IMR-90 (cell line): ENCODE measurements around the gene FAM47E. TPM values are rescaled to one million over a fixed set of nuclear protein-coding genes. Genes with fewer than 3 reads are reported as not detected.

ENCODE experiments used
- ATAC-seq: fragments of 200-7000 bp; cut with Tn5 transposase; 2 replicates; pipeline ENCODE4 v1.9.1; 2020; ENCODE audit warnings: low read depth, mild to moderate bottlenecking, moderate library complexity
- BruUV-seq: library from RNA; stranded (reverse); fragments of 400-500 nt; replicated peaks from 2 replicates; lab custom pipeline; 2021; lab: Mats Ljungman, UMichigan
- CTCF ChIA-PET: fragments of 300-600 bp; formaldehyde crosslinking; extraction: SDS; loops from one replicate; lab custom pipeline; 2021; ENCODE audit warnings: antibody characterized with exemption; lab: Yijun Ruan, JAX
- POLR2A ChIA-PET: fragments of 300-600 bp; sonication (Branson Sonifier 250); formaldehyde crosslinking; loops from one replicate; lab custom pipeline; 2022; ENCODE audit warnings: antibody characterized with exemption; ENCODE audit not compliant: unreplicated experiment; lab: Charles Lee
- DNase-seq: peaks from one replicate; pipeline ENCODE4 v3.0.0; 2013
- H2AFZ ChIP-seq: replicated peaks from 2 replicates; pipeline ENCODE3; 2013; ENCODE audit warnings: low read length, mild to moderate bottlenecking; ENCODE audit not compliant: poor library complexity
- H2AK5ac ChIP-seq: 2 replicates; pipeline ENCODE4 v1.6.1; 2013; ENCODE audit warnings: low read depth, low read length, inconsistent platforms
- H2AK9ac ChIP-seq: replicated peaks from 2 replicates; pipeline ENCODE3; 2013; ENCODE audit warnings: mild to moderate bottlenecking, low read depth, low read length, moderate library complexity; ENCODE audit not compliant: poor library complexity
- H2BK120ac ChIP-seq: 2 replicates; pipeline ENCODE4 v1.6.1; 2013; ENCODE audit warnings: low read depth, low read length, inconsistent platforms
- H2BK15ac ChIP-seq: 3 replicates; pipeline ENCODE4 v1.6.1; 2013; ENCODE audit warnings: low read depth, low read length, inconsistent platforms
- H2BK20ac ChIP-seq: 2 replicates; pipeline ENCODE4 v1.6.1; 2013; ENCODE audit warnings: low read depth, mild to moderate bottlenecking, inconsistent platforms, low read length, moderate library complexity
- H2BK5ac ChIP-seq: 2 replicates; pipeline ENCODE4 v1.6.1; 2013; ENCODE audit warnings: mild to moderate bottlenecking, low read depth, low read length, inconsistent platforms; ENCODE audit not compliant: poor library complexity, severe bottlenecking
- H3K14ac ChIP-seq: replicated peaks from 2 replicates; pipeline ENCODE4 v1.6.1; 2013; ENCODE audit warnings: low read depth, low read length, inconsistent platforms
- H3K18ac ChIP-seq: 2 replicates; pipeline ENCODE4 v1.6.1; 2013; ENCODE audit warnings: low read depth, low read length, control low read depth
- H3K23ac ChIP-seq: 2 replicates; pipeline ENCODE4 v1.6.1; 2013; ENCODE audit warnings: low read depth, low read length, inconsistent platforms
- H3K27ac ChIP-seq: 2 replicates; pipeline ENCODE4 v1.5.1; 2013; ENCODE audit warnings: mild to moderate bottlenecking, control low read depth, low read length; ENCODE audit not compliant: insufficient read depth
- H3K27me3 ChIP-seq: 2 replicates; pipeline ENCODE4 v1.6.1; 2013; ENCODE audit warnings: low read length; ENCODE audit not compliant: control insufficient read depth, insufficient read depth
- H3K36me3 ChIP-seq: 2 replicates; pipeline ENCODE4 v1.6.1; 2013; ENCODE audit warnings: low read length, mixed read lengths; ENCODE audit not compliant: control insufficient read depth, insufficient read depth
- H3K4ac ChIP-seq: 2 replicates; pipeline ENCODE4 v1.6.1; 2013; ENCODE audit warnings: low read depth, low read length, inconsistent platforms
- H3K4me1 ChIP-seq: 2 replicates; pipeline ENCODE4 v1.6.1; 2013; ENCODE audit warnings: low read length, mixed read lengths; ENCODE audit not compliant: control insufficient read depth, insufficient read depth
- H3K4me2 ChIP-seq: 2 replicates; pipeline ENCODE4 v1.6.1; 2013; ENCODE audit warnings: low read depth, mild to moderate bottlenecking, control low read depth, low read length, moderate library complexity
- H3K4me3 ChIP-seq: 2 replicates; pipeline ENCODE4 v1.5.1; 2013; ENCODE audit warnings: low read depth, mild to moderate bottlenecking, control low read depth, low read length, moderate library complexity; ENCODE audit not compliant: insufficient read depth
- H3K56ac ChIP-seq: 2 replicates; pipeline ENCODE4 v1.6.1; 2013; ENCODE audit warnings: low read length, inconsistent platforms; ENCODE audit not compliant: insufficient read depth; ENCODE audit errors: extremely low read depth
- H3K79me1 ChIP-seq, 2 experiments: 2 replicates each; pipeline ENCODE4 v1.6.1; 2013; ENCODE audit warnings: low read length in 2 of 2, inconsistent platforms in 1 of 2, low read depth in 1 of 2
- H3K9ac ChIP-seq: 2 replicates; pipeline ENCODE4 v1.6.1; 2013; ENCODE audit warnings: low read depth, low read length, control low read depth
- H3K9me1 ChIP-seq: 2 replicates; pipeline ENCODE4 v1.6.1; 2013; ENCODE audit warnings: low read length, inconsistent platforms; ENCODE audit not compliant: insufficient read depth
- H3K9me3 ChIP-seq: 2 replicates; pipeline ENCODE4 v1.6.1; 2013; ENCODE audit warnings: low read length; ENCODE audit not compliant: control insufficient read depth, insufficient read depth
- H4K20me1 ChIP-seq: 2 replicates; pipeline ENCODE4 v1.6.1; 2013; ENCODE audit warnings: low read length, inconsistent platforms; ENCODE audit not compliant: insufficient read depth
- H4K5ac ChIP-seq: 2 replicates; pipeline ENCODE4 v1.6.1; 2013; ENCODE audit warnings: mild to moderate bottlenecking, low read depth, low read length, control low read depth
- H4K8ac ChIP-seq, 2 experiments: 2 replicates each; pipeline ENCODE4 v1.6.1; 2013; ENCODE audit warnings: low read depth in 2 of 2, low read length in 2 of 2, control low read depth in 1 of 2, inconsistent platforms in 1 of 2
- H4K91ac ChIP-seq: 2 replicates; pipeline ENCODE4 v1.6.1; 2013; ENCODE audit warnings: low read depth, low read length, inconsistent platforms; ENCODE audit not compliant: insufficient read depth
- BHLHE40 ChIP-seq: fragments of 150-350 bp; IDR thresholded peaks from 2 replicates; pipeline ENCODE4 v1.6.1; 2016; ENCODE audit warnings: mild to moderate bottlenecking, low read depth, low read length
- CEBPB ChIP-seq: IDR thresholded peaks from 2 replicates; pipeline ENCODE4 v1.6.1; 2012; ENCODE audit warnings: low read depth, low read length, improper control_type of control experiment
- CHD1 ChIP-seq: IDR thresholded peaks from 2 replicates; pipeline ENCODE4 v1.6.1; 2012; ENCODE audit warnings: low read depth, low read length, improper control_type of control experiment
- FOS ChIP-seq: fragments of 150-350 bp; IDR thresholded peaks from 2 replicates; pipeline ENCODE4 v1.6.1; 2016; ENCODE audit warnings: low read depth, low read length
- MAFK ChIP-seq: IDR thresholded peaks from 2 replicates; pipeline ENCODE4 v1.6.1; 2012; ENCODE audit warnings: low read depth, low read length, improper control_type of control experiment
- MAZ ChIP-seq: IDR thresholded peaks from 2 replicates; pipeline ENCODE4 v1.6.1; 2012; ENCODE audit warnings: low read depth, mild to moderate bottlenecking, low read length, improper control_type of control experiment, moderate library complexity, borderline replicate concordance
- MXI1 ChIP-seq: IDR thresholded peaks from 2 replicates; pipeline ENCODE4 v1.6.1; 2012; ENCODE audit warnings: low read depth, mild to moderate bottlenecking, low read length, moderate library complexity, borderline replicate concordance
- NFE2L2 ChIP-seq: fragments of 150-350 bp; IDR thresholded peaks from 2 replicates; pipeline ENCODE4 v1.6.1; 2016; ENCODE audit warnings: low read depth, mild to moderate bottlenecking, low read length
- POLR2A ChIP-seq: IDR thresholded peaks from 2 replicates; pipeline ENCODE4 v1.6.1; 2012; ENCODE audit warnings: mild to moderate bottlenecking, low read depth, low read length
- RCOR1 ChIP-seq: IDR thresholded peaks from 2 replicates; pipeline ENCODE4 v1.6.1; 2012; ENCODE audit warnings: mild to moderate bottlenecking, low read length, improper control_type of control experiment; ENCODE audit not compliant: insufficient replicate concordance
- RFX5 ChIP-seq: IDR thresholded peaks from 2 replicates; pipeline ENCODE4 v1.8.0; 2012; ENCODE audit warnings: low read depth, mild to moderate bottlenecking, low read length, moderate library complexity
- SMC3 ChIP-seq: fragments of 150-350 bp; IDR thresholded peaks from 2 replicates; pipeline ENCODE4 v1.6.1; 2016; ENCODE audit warnings: low read depth, mild to moderate bottlenecking, antibody characterized with exemption, low read length, moderate library complexity
- WGBS, 2 experiments: methylation state at CpG; one replicate each; pipeline versions ENCODE4 v1.1.5 to v1.1.7; 2013; ENCODE audit warnings: missing lambda C conversion rate in 2 of 2; ENCODE audit not compliant: insufficient read length in 1 of 2; ENCODE audit errors: extremely low coverage in 2 of 2; 5-methylcytosine and 5-hydroxymethylcytosine counted together
- dilution Hi-C: fragments of 300-500 bp; cut with HindIII; formaldehyde crosslinking; loops from one replicate; pipeline ENCODE4 v1.14.3; 2018; ENCODE audit warnings: low sequenced_read_pairs; ENCODE audit not compliant: unreplicated experiment
- in situ Hi-C: fragments of 300-500 bp; cut with MboI; formaldehyde crosslinking; loops from 3 replicates; pipeline ENCODE4 v1.14.3; 2019; ENCODE audit warnings: low sequenced_read_pairs, inconsistent platforms, mixed read lengths
- intact Hi-C: fragments of 100-400 bp; cut with micrococcal nuclease; formaldehyde crosslinking; loops from 2 replicates; pipeline ENCODE4 v1.10.0; 2022
- polyA plus RNA-seq, 3 experiments: library from polyadenylated mRNA; depleted of rRNA; stranded (reverse); fragments of >200 nt; gene quantifications; 2 replicates each; pipeline ENCODE4 v1.2.3, GENCODE V29; 2012; ENCODE audit warnings: low replicate concordance in 1 of 3
- total RNA-seq: library from RNA; depleted of rRNA; stranded (reverse); fragments of >200 nt; gene quantifications from 2 replicates; pipeline ENCODE4 v1.2.3, GENCODE V29; 2012
- TF ChIP-seq, protein P1 (sequence below): fragments of 150-350 bp; IDR thresholded peaks from 2 replicates; pipeline ENCODE4 v1.6.1; 2017; ENCODE audit warnings: mild to moderate bottlenecking, antibody characterized with exemption, low read length, low read depth
- TF ChIP-seq, protein P2 (sequence below): fragments of 150-350 bp; IDR thresholded peaks from 2 replicates; pipeline ENCODE4 v1.6.1; 2016; ENCODE audit warnings: low read depth, mild to moderate bottlenecking, low read length, moderate library complexity, borderline replicate concordance

The FAM47E gene
- total and polyA plus RNA-seq, 2 of the 4 experiments (the other 2 are of a cell fraction), result 0.05 TPM; not detected in 1

DNA sequence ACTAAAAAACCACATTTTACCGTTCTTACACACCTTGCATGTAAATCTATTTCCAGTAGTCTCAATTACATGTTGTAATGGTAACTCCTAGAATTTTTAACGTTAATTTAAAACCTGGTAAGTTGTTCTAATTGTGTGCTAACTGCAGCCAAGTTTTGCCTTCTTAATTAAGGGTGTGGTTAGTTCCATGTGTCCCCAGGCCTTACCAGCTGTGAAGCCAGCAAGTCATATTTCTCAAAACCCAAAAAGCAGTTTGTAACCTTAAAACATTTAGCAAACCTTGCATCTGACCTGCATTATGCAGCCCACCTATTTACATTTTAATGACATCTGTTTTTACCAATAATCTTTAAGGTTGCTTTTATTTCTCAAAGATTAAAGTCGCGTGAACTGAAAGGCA is 18.4 kb upstream of the FAM47E start:
- Histone ChIP-seq H4K91ac (no peak overlapping the region), H2AK5ac (no peak overlapping the region), H3K9me3 (peaks cover 3% of the 10 kb centered on the region), H3K9ac (no peak overlapping the region), H2BK5ac (no peak overlapping the region), H2AK9ac (no peak overlapping the region), H2BK15ac (no peak overlapping the region), H3K79me1 (no peaks in the 10 kb centered on the region), H4K8ac (no peak overlapping the region), H3K4me2 (no peak overlapping the region), H3K14ac (no peak overlapping the region), H3K4ac (no peak overlapping the region), H3K9me1 (no peaks in the 10 kb centered on the region), H3K4me3 (no peak overlapping the region), H3K27me3 (peaks cover 6% of the 10 kb centered on the region; the same call in 1 of the 2 replicates), H3K4me1 (no peaks in the 10 kb centered on the region), H4K20me1 (no peaks in the 10 kb centered on the region), H4K5ac (no peak overlapping the region), H3K56ac (no peak overlapping the region), H3K36me3 (no peaks in the 10 kb centered on the region), H3K18ac (no peak overlapping the region), H3K27ac (no peak overlapping the region), H3K23ac (no peak overlapping the region), H2BK120ac (no peak overlapping the region), H2AFZ (no peak overlapping the region), H2BK20ac (no peak overlapping the region)
- BruUV-seq, result no TSS peak
- intact Hi-C loops (no loop called here), dilution Hi-C loops (no loop called here), in situ Hi-C loops (no loop called here)
- CTCF ChIA-PET, result interaction anchor here (1.0 kb wide), 1 partner anchor 13 kb away, joined by 3 read pairs; no protein-coding TSS in a partner anchor
- no CpG with 5 or more reads among the region's 4 CpGs for WGBS, 2 experiments
- ATAC-seq (no peak), DNase-seq (no peak)
- POLR2A ChIA-PET, result interaction anchor here (0.6 kb wide), 1 partner anchor 1501 kb away, joined by 3 read pairs; no protein-coding TSS in a partner anchor
- TF ChIP-seq MAZ, result no peak
- TF ChIP-seq MXI1, result no peak
- TF ChIP-seq POLR2A, result no peak
- TF ChIP-seq MAFK, result no peak
- no peak for TF ChIP-seq BHLHE40
- TF ChIP-seq NFE2L2, result no peak
- TF ChIP-seq RFX5, result no peak
- TF ChIP-seq CHD1, result no peak
- TF ChIP-seq, protein P1, sequence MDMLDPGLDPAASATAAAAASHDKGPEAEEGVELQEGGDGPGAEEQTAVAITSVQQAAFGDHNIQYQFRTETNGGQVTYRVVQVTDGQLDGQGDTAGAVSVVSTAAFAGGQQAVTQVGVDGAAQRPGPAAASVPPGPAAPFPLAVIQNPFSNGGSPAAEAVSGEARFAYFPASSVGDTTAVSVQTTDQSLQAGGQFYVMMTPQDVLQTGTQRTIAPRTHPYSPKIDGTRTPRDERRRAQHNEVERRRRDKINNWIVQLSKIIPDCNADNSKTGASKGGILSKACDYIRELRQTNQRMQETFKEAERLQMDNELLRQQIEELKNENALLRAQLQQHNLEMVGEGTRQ, result no peak
- TF ChIP-seq, protein P2, sequence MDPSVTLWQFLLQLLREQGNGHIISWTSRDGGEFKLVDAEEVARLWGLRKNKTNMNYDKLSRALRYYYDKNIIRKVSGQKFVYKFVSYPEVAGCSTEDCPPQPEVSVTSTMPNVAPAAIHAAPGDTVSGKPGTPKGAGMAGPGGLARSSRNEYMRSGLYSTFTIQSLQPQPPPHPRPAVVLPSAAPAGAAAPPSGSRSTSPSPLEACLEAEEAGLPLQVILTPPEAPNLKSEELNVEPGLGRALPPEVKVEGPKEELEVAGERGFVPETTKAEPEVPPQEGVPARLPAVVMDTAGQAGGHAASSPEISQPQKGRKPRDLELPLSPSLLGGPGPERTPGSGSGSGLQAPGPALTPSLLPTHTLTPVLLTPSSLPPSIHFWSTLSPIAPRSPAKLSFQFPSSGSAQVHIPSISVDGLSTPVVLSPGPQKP, result no peak
- no peak for TF ChIP-seq SMC3
- TF ChIP-seq CEBPB, result no peak
- no peak for TF ChIP-seq RCOR1
- no peak for TF ChIP-seq FOS
